NCI-H748 (cell line): ENCODE results near the gene HMX3.

Source experiments
- DNase-seq: peaks from one replicate; lab custom pipeline; 2025; ENCODE audit not compliant: unreplicated experiment; lab: John Stamatoyannopoulos, UW

The HMX3 gene

DNA sequence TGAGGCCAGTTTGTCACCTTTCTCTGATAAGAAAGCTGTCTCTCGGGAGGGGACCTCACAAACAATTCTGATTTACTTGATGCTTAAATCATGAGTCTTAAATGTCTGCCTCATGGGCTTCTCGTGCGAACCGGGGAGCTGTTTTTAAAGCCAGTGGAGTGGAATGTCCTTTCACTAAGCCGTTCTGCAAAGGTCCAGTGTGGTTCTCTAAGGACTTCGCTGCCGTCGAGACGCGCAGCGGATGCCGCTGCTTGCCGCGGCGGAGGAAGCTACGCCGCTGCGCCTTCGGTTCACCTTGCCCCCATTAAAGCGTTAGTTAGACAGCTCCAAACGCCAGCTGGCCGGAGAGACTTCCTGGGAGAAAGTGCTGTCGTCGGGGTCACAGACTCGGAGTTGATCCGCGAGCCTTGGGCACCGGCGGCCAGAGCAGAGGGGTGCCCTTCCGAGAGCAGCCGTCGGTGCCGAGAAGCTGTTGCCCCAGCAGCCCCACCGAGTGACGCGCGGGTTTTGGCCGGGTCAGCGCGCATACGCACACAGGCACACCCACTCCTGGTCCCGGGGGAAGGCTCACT lies 1.3 kb upstream of the HMX3 start:
- peak; percentile 40 for DNase-seq

DNA sequence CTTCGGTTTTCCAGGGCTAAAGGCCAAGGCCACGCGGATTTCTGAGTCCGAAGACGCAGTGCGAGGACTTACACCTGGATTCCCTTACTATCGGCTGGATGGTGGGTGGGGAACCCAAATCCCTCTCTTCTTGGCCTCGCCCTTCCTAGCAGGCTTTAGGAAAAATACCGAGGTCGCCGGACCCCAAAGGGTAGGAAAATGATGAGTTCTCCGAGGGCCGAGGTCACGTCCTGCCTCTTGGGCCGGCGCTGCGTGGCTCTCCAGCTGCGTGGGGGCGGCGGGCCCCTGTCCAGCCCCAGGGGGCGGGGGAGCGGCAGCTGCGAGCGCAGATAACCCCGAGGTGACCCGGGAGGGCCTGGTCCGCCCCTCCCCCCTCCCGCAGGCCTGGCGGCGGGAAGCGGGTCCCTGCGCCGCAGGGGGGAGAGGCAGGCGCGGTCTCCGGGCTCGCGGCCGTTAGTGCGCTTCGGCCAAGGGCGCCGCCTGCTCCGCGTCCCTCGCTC lies 805 bp upstream of the HMX3 start:
- no peak for DNase-seq

DNA sequence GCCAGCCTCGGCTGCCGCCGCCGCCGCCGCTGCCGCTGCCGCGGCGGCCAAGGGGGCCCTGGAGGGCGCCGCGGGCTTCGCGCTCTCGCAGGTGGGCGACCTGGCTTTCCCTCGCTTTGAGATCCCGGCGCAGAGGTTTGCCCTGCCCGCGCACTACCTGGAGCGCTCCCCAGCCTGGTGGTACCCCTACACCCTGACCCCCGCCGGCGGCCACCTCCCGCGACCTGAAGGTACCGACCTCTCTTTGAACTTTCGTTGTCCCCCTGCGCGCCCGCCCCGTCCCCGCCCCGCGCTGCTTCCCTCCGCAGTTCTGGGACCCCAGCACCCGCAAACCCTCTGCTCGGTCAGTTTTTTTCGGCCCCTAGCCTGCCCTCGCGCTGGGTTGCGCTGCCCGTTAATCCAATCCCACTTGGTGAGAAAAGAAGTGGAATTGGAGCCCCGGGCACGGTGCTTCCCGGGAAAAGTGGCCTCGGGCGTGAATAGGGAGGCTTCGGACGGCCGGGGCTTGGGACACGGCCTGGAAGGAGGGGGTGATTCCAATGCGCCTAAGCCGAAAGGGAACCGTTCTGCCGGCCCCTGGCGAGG lies 543 bp downstream of the HMX3 start:
- DNase-seq: peak; percentile 40

DNA sequence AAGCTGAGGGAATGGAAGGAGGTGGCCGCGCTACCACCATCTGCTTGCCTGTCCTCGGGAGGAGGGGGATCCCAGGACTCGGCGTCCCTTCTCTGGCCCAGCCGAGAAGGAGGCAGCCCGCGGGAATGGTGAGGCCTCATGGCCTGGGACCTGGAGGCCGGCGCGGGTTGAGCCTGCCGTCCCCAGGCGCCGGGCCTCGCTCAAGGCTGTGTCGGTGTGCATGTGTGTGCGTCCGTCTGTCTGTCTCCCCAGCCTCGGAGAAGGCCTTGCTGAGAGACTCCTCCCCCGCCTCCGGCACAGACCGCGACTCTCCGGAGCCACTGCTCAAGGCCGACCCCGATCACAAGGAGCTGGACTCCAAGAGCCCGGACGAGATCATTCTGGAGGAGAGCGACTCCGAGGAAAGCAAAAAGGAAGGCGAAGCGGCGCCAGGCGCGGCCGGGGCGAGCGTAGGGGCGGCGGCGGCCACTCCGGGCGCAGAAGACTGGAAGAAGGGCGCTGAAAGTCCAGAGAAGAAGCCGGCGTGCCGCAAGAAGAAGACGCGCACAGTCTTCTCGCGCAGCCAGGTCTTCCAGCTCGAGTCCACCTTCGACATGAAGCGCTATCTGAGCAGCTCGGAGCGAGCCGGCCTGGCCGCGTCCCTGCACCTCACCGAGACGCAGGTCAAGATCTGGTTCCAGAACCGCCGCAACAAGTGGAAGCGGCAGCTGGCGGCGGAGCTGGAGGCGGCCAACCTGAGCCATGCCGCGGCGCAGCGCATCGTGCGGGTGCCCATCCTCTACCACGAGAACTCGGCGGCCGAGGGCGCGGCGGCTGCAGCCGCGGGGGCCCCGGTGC lies 1.3 kb downstream of the HMX3 start:
- no peak for DNase-seq

GRCh38 chr10:123139165-123139520 lies 3.4 kb downstream of the HMX3 start:
- peak; percentile 40 for DNase-seq

GRCh38 chr10:123139521-123140163 lies 3.9 kb downstream of the HMX3 start:
- peak; percentile 91 for DNase-seq

DNA sequence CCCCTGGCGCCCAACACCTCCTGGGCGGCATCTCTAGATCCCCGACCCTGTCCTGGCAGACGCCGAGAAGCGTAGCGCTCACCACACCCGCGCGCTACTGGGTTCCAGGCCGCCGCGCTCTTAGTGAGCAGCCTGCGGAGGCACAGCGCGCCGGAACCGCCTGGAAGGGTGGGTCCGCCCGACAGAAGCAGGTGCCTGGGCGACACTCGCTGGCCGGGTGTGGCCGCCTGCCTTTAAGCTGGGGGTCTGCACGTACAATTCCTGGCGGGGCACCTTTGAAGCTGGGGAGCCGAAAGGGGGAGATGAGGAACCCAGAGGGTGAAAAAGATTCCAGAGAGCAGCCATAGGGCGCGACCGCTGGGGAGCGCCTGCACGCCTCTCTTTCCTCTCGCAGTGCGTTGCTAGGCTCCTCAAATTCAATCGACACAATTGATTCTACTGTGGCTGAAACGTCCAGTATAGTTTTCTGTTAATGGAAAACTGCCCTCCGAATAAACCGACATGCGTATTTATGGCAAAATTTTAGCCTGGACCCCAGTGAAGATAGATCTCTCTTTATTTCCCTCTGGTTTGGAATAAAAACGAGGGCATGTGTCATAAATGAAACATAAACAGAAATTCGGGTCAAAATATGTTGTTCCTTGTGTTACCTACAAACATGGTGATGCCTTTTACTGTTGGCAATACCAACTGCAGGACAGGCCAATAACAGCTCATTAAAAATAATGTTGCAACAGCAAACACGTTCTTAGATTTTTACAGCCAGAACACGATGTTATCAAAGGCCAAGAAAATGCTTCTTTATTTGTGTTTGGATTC lies 4.6 kb downstream of the HMX3 start:
- peak; percentile 71 for DNase-seq

DNA sequence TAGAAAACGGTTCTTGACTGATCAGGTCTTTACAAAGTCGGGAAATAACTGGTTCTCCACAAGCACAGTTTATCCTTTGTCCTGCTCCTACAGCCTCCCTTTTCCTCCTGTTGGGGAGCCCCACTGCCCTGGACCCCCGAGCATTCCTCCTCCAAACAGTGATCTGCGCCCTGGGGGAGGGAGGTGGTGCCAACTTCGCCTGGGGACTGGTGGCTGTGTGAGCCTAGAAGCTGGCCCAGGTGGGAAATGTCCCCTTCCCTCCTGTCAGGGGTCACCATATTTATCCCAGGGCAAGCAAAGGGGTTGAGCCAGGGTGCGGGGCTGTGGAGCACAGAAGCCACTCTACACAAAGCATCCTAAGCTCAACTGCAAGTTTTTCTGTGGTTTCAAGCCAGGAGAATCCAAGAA lies 5.2 kb downstream of the HMX3 start:
- no peak for DNase-seq

- no peak for DNase-seq
Observed at GRCh38 chr10:123141791-123142700, 6.3 kb downstream of the HMX3 start.

DNA sequence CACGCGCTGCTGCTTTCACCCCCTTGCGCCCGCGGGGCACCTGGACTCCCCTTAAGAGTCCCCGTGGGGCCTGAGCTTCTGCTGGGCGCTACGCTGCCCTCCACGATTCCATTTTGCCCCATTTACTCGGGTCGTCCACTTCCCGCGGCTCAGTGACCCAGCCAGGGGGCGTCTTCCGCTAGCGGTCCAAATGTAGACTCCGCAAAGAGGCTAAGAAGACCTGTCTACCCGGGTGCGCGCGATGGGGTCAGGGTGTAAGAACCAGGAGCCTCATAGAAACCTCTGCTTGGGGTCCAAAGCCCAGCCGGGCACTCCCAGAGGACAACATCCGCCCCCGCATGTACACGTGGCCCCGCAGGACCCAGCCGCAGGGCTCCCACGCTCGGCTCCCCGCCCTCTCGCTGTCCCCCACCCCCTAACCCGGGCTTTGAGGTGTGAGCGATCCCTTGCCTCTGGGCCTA lies 7.0 kb downstream of the HMX3 start:
- DNase-seq: no peak

- no peak for DNase-seq
Observed at GRCh38 chr10:123143162-123143824, 7.5 kb downstream of the HMX3 start.

DNA sequence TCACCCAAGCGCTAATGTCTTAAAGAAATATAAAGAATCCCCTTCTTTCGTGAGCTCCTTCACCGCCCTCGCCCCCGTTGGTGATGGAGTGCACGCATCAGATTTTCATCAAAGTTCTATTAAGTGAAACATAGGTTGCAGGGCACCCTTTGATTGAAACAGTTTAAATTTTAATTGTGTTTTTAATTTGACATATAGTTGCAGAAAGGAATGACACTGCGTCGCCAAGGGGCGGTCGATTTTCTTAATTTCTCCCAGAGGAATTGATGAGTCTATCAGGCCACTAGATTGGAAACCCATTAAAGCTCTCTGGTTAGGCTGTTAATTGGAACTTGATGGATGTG lies 8.0 kb downstream of the HMX3 start:
- no peak for DNase-seq

DNA sequence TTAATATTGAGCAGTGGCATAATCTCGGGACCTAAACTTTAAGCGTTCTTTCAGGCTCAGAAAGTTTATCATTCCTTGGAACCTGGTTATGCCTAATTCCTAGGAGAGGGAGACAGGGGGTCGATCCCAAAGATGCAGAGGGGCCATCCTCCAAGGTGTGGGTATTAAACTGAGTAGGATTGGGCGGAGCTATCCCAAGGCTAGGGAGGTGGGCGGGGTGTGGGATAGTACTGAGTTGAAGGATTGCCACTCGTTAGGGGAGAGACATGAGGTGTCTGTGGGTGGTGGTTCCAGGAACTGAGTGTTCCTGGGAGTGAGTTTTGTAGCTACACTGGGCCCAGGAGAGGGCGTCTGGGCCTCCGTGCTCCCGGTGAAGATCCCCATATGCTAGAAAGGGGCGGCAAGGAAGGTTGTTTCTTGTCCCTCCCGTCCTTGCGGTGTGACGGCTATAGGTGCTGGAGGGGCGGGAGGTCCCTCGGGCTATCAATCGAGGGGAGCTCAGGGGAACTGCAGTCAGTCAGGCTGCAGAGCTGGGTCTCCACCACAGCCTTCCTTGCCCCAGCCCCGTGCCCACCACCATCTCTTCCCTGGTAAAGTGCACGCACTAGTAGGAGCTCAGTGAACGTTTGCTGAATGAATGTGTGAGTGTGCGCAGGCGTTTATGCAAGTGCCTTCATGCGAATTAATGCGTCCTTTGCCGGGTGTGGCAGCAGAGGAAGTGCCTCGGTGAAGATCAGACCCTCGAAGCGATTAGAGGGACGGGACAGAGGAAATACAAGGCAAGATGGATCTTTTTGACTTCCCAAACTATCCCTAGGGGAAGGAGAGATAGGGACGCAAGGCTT lies 9.1 kb downstream of the HMX3 start:
- DNase-seq: no peak

DNA sequence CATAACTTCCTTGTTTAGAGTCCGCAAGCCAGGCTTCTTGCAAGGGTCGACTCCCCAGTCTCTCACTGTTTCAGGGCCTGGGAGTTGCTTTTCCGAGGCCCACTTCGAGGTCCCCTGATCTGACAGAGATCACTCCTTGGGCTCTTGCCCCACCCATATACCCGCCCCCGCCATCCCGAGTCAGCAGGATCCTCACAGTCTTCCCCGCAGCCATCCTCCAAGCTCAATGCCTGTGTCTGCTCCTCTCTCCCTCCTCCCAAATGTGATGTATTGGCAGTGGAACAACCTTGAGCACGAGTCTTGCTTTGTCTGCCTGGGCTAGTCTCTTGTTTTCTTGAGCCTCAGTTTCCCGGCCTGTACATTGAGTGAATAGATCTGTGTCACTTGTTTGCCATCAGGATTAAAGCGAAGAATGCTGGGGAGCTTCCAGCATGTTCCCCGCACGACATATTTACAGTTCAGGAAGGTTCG lies 9.8 kb downstream of the HMX3 start:
- DNase-seq: no peak

DNA sequence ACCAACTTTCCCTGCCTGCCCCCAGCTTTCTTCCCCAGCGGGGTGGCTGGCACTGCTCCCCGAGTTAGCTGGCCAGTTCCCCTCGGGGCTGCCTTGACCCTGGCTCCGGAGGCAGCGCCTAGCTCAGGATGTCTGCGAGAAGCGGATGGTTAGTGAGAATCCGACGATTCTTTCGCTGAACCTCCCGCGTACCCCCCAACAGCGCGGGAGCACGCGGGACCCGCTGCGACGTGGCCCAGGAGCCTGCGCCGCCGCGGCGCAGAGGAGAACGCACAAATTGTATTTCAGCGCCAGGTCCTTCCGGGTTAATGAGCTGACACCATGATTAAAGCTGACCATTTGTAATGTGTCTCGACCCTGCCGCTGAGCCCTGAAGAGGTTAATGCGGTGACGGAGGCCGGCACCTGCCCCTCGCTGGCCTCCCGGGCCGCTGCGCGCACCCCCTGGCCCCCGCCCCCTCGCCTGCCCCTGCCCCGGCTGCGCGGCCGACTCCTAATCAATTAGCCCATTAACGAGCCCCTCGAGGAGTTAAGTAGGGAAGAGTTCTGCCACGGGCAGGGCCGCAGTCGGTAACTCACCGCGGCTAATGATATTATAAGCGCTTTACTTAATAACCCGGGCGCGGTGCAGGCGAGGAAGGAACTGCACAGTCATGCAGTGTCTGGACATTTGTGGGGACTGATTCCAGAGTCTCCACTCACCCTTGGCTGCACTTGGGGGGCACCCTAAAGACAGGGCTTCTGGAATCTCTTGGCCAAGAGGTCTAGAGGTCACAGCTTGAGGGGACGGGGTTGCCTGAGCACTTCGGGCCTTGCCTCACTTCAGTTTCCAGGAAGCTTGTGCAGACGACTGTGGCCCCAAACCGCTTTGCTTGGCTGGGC lies 10.5 kb downstream of the HMX3 start:
- DNase-seq: peak; percentile 3

DNA sequence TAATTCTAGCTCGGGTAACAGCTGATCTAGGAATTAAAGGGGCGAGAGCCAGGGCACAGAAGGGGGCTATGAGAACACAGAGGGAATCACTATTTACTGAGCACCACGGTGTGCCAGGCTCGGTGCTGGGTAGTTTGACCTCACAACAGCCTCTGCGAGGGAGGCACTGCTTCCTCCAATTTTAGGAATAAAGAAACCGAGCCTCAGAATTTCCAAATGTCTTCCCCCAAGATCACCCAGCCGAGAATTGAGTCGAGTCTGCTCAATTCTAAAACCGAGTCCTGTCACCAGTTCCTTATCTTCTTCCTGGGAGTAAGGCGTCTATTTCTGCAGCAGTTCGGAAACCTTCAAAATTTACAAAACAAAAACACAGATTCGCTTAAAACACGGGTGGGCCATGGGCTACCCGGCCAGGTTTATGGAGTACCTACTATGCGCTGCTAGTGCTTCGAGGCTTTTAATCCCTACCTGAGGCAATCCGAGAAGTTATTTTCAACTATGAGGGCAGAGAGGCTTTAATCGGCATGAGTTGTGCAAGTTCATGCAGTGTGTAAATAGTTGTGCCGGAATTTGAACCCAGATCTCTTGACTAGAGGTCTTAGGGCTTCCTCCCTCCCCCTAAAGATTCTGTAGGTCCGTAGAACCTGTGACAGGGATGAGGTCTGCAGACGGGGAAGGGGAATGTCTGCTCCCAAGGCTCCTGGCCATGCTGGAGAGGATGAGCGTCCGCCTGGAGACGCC lies 11.3 kb downstream of the HMX3 start:
- no peak for DNase-seq
